NOMO-1 treated with dmso at 0.1 percent for 144 hours (cell line): ENCODE data around the gene ZDHHC8.

Experiments
- DNase-seq: peaks from one replicate; lab custom pipeline; 2025; ENCODE audit not compliant: unreplicated experiment; lab: John Stamatoyannopoulos, UW

ZDHHC8 gene

DNA sequence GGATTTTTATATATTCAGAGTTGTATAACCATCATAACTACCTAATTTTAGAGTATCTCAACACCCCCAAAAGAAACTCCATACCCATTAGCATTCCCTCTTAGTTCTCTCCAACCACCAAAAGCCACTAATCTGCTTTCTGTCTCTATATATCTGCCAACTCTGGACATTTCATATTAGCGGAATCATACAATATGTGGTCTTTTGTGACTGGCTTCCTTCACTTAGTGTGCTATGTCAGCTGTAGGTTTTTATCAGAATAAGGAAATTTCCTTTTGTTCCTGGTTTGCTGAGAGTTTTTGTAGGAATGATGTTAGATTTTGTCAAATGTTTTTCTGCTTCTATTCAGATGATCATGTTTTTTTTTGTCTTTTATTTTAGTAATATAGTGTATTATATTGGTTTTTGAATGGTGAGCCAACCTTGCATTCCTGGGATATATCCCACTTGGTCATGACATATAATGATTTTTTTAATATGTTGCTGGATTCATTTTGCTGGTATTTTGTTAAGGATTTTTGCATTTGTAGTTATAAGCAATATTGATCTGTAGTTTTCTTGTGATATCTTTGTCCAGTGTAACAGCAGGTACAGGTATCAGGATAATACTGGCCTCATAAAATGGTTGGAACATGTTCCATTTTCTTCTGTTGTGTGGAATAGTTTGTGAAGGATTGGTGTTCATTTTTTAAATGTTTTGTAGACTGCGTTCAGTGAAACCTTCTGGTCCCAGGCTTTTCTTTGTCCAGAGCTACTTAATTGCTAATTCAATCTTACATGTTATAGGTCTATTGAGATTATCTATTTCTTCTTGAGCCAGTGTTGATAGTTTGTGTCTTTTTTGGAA is 34.8 kb upstream of the ZDHHC8 start:
- DNase-seq, result no peak

DNA sequence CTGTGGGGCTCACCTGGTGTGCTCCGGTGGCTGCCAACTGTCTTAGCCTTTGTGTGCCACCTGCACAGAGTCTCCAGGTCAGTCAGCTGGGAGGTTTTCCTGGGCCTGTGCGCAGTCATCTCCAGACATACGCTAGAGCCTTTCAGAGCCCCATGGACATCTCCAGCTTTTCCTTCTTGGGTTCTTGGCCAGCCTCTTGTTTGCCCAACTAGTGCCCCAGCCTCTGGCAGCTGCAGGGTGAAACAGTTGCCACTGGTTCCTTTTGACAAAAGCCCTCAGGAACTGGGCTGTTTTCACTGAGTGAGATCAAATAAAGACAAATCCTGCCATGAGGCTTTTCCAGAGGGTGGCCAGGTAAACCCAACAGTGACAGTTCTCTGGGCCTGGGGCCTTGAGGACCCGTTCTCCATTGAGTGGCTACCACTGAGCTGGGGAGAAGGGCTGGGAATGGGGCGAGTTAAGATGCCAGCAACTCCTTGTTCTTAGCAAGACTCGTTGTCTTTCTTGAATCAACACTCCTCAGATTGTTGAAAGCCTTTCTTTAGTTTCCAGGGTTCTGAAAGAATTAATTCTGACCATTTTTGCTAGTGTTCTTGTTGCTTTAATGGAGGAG is 32.4 kb upstream of the ZDHHC8 start:
- no peak for DNase-seq

DNA sequence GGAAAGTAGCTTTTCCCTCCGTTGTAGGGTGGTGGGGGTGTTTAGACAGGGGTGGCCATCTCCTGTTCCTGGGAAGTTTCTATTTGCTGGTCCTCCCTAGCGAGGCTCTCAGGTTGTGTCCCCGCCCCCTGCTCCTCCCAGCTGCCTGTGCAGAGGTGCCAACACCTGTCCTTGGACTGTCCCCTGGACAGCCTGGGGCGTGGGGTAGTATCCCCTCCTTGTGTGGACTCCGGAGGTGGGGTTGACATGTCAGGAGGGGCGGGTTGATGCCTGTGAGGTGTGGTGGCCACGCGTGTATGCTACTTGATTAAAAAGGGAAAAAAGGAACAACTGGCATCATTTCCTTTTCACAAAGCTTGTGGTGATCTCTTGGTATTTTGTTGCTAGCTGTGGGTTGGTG is 30.0 kb upstream of the ZDHHC8 start:
- DNase-seq, result no peak

DNA sequence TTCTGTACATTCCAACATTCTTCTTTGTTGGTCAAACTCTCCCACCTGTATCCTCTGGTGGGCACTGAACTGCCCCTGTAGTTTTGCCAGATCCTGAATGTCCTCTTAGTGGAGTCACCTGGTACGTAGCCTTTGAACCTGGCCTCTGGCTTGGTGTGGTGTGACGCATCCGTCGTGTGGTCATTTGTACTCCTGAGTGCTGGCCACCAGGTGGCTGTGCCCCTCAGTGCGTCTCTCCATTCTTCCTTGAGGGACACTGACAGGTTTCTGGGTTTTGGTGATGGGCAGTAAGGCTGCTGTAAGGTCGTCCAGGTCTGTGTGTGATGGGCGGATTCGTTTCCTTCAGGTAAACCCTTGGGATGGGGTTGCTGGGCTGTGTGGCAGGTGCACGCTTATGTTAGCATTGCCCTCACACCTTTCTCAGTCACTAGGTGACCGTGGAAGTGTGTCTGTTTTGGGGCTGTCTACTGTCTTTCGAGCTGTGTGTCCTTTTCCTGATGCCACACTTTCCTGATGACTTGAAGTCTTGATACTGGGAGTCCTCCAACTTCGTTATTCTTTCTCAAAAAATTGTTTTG is 29.3 kb upstream of the ZDHHC8 start:
- DNase-seq, result no peak

DNA sequence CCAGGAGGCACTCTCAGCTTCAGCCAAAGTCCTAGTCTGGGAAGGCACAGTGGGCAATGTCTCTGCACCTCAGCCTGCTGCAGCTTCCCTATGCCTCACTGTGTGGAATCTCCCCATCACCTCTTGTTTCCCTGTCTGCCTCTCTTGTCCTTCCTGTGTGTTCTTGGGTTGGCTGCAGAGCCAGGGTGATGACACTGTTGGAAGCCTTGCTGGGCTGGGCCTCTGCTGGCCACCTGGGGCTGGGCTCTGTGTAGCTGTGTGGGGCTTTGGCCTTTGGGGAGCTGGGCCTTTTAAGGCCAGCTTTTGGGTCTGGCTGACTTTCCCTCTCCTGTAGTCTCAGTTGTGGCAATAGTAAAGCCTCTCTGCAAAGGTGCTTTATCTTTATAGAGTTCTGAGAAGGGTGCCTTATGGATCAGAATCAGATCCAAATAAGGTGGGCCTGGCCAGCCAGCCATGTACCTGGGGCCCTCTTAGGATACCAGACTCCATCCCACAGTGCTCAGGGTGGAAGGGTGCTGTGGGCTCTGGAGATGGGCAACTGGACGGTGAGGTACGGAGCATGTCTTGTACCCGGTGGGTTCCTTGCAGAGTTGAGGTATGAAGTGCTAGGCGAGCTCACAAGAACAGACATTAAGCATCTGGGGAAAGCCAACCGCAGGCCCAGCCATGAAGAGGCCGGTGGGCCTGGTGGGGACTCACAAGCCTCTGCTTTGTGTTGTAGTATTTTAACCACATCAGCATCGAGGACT is 26.0 kb upstream of the ZDHHC8 start:
- no peak for DNase-seq

DNA sequence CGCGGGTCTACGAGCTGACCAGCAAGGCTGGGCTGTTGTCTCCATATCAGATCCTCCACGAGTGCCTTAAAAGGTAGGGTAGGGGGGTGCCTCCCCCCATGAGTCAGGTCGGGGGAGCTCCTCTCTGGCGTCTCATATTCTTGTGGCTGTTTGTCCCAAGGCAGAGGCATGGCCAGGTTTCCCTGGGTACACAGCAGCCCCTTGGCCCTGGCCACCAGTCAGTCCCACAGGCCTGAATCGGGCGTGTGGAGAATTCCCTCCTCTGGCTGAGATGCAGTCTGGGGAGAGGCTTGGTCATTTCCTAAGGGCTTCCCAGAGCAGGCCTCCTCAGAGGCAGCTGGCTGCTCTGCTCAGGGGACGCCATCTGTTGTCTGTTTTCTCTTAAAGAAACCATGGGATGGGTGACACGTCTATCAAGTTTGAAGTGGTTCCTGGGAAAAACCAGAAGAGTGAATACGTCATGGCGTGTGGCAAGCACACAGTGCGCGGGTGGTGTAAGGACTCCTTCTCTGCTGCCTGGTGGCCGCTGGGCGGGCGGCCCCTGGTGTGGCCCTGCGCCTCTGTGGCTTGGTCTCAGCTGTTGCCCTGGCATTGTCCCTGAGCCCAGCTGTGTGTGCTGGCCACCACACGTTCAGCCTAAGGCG is 25.3 kb upstream of the ZDHHC8 start:
- DNase-seq, result no peak

DNA sequence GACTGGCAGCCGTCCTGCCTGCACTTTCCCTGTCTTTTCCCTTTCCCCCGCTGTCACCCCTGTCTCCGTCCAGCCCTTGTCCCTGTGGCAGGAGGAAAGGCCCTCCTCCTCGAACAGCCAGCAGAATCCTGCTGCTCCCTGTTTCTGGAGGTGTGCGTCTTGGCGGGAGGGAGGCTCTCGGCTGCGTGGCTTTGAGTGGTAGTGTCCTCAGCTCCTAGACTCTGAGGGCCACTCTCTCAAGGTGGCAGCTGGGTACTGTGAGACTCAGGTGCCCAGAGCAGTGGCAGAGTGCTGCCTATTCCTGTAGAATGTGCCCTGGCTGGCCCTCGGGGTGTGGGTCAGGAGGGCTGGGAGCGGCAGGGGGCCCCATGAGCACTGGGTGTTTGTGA is 24.8 kb upstream of the ZDHHC8 start:
- no peak for DNase-seq

DNA sequence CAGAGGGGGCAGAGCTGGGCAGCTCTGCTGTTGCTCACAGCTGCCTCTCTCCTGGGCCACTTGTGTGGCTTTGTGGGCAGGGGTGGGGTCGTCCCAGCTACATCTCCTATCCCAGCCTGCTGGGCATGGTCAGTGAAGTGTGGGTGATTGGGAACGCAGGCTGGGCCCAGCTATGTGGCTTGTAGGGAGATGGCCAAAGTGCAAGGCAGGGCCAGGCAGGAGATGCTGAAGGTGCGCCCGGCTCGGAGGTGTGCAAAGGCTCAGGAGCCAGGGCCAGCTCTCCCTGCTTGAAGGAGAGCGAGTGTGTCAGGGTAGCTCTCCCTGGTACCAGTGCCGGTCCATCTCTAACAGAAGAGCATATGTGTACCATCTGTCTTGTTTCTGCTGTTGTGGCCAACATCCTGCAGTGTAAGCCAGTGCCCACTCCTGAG is 24.1 kb upstream of the ZDHHC8 start:
- DNase-seq, result no peak

DNA sequence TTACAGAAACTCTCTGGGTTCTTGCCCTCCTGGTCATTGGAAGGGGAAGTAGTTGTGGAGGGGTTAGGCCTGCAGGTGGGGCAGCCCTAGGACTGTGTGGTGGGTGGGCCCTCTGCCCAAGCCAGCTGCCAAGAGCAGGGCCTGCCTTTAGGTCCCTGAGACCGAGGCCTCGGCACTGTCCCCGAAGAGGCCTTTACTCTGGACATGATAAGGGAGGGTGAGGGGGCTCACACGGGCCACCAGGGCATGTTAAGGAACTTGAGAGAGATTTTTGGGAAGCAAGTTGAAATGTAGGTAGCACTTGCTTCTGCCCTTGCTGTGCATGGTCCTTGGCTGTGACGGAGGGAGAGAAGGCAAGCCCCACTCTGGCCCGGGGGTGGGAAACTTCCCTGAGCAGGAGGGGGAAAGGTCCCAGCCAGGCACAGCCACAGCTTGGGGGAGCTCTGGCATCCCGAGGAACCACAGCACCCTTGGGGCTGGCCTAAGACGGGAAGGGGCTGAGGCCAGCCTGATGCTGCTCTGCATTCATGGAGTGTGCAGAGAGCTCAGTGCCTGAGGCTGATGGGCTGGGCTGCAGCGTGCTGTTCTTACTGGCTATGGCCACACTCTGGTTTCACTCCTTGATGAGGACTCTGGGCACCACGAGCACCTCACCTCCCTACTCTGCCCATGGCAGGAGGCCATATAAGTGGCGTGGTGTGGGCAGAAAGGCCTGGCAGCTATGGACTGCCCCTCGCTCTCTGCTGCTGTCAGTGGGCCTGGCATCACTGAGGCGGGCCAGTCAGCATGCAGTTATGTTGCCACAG is 23.4 kb upstream of the ZDHHC8 start:
- no peak for DNase-seq

DNA sequence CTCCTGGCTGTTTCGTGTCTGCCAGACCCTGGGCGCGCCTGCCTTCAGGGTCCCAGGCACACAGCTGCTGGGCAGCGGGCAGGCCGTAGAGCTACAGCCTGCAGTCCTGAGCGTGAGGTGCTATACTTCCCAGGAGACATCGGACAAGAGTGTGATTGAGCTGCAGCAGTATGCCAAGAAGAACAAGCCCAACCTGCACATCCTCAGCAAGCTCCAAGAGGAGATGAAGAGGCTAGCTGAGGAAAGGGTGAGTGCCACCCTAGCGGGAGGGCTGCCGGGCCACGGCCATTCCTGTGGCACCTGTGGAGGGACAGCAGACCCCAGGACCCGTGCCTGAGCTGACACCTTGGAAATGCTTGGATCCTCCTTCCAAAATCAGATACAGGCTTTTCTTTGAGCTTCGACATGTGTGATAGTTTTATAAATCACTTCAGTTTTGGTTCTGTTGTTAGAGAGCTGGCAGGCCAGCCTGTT is 22.8 kb upstream of the ZDHHC8 start:
- no peak for DNase-seq

DNA sequence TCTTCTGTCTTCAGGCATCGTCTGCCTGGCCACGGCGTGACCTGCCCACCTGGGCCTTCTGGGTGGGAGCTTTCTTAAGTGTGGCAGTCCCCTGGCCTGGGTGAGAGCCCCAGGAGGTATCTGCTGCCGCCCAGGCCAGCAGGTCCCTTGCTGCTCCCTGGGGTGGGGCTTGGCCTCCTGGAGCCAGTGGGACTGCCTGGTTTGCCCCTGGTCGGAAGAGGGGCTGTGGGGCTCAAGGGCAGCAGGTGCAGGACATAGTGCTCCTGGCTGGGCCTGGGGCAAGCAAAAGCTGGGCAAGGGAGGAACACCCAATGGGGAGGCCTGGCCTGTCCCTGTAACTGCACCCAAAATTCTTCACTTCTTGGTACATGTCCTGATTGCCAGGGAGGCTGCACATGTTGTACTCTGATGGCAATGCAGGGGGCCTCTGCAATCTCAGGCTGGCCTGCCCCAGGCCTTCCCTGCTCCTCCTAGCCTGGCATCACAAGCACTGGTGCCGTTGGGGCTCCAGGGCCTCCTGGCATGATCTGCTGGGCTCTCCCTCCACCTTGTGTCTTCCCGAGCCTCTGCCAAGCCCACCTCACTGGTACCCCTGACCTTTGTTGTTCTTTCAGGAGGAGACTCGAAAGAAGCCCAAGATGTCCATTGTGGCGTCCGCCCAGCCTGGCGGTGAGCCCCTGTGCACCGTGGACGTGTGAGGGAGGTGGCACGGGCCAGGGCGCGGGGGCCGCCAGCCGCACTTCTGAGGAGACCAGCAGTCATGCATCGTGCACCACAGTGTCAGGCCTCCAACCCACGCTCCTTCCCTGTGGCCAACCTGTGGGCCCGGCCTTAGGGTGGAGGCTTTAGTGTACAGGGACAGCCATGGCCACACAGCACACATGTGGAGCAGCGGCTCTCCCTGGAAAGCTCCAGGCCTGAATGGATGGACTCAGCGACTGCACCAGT is 21.9 kb upstream of the ZDHHC8 start:
- DNase-seq, result no peak

DNA sequence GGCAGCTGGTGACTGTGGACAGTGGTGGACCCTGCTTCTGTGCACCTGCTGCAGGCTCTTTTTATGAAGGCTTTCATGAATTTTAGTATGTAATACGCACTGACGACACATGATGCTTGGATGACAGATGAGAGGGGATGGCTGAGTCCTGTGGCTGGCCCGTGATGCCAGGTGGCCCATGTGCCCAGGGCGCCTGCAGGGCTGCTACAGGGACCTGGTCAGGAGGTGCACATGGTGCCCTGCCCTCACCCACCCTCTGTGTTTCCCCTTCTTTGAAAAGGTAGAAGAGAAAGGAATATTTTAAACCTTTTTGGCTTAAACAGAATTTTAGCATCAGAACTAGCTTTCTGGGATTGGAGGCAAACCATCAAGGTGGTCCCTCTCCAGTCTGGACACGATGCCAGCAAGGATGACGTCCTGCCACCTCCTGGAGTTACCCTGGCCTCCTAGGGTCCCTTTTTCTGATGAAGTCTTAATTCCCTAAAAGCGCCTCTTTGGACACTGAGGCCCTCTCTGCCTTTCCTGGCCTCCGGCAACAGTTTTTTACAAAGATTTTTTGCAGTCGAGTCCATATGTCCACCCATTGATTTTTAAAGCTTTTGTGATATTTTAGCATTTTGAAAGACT is 21.1 kb upstream of the ZDHHC8 start:
- DNase-seq, result no peak

DNA sequence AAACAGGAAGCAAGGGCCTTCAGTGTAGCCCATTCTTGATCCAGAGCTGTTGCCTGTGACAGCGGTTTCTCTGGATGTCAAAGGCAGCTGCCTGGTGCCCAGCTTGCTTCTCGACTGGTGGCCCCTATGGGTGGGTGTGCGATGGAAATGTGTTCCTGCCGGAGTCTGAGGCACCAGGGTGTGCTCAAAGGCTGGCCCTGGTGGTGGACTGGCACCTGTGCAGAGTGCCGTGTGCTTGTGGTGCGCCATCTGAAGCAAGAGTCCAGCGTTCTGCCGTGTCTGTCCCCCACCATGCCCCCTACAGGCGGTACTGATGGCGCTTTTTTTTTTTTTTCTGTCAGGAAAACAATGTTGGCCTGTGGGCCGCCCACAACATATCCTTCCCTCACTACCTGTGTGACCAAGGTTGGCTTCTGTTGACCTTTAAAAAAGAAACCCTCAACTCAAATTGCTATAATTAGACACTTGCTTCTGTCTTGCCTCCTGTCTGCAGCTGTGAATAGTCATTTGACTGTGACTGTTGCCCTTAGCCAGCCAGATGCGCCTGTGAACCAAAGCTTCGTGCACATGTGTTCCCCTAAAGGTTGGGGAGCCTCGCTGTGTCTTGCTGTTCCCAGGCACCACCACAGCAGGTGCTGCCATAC is 20.4 kb upstream of the ZDHHC8 start:
- peak; percentile 30 for DNase-seq

DNA sequence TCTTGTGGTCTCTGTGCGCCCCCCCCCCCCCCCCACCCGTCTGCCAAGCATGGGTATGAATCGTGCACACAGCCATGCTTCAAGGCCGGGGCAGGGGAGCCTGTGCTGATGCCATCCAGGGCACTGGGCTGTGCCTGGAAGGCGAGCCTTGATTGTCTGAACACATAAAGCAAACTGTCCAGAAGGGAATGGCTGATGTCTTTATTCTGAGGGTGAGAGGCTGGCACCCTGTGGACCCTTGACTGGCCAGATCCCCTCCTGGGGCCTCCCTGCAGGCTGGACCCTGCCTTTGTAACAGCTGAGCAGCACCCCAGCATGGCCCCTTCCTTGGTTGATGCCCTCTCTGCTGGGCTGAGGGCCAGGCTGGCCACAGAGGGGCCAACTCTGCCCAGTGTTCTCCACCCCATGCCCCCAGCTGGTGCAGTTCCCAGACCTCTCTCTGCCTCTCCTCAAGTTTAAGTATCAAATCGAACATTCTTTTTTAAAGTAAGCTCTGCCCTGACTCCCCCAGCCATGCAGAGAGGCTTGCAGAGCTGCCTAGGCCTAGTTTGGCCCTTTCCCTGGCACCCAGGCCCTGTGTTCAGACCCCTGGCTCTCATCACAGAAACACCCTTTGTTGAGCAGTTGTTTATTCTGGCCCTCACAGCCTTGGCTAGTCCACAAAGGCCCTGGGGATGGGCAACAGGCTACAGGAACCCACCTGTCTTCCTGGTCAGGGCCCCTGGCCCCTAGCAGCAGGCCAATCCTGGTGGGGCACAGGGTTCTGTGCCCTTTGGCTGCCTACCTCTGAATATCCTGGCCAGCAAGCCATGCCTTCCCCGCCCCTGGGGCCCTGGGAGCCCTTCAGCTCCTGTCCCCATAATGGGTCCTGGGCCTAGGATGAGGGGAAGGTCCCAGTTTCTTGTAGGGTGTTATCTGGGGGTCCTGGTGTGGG is 19.6 kb upstream of the ZDHHC8 start:
- DNase-seq, result no peak

DNA sequence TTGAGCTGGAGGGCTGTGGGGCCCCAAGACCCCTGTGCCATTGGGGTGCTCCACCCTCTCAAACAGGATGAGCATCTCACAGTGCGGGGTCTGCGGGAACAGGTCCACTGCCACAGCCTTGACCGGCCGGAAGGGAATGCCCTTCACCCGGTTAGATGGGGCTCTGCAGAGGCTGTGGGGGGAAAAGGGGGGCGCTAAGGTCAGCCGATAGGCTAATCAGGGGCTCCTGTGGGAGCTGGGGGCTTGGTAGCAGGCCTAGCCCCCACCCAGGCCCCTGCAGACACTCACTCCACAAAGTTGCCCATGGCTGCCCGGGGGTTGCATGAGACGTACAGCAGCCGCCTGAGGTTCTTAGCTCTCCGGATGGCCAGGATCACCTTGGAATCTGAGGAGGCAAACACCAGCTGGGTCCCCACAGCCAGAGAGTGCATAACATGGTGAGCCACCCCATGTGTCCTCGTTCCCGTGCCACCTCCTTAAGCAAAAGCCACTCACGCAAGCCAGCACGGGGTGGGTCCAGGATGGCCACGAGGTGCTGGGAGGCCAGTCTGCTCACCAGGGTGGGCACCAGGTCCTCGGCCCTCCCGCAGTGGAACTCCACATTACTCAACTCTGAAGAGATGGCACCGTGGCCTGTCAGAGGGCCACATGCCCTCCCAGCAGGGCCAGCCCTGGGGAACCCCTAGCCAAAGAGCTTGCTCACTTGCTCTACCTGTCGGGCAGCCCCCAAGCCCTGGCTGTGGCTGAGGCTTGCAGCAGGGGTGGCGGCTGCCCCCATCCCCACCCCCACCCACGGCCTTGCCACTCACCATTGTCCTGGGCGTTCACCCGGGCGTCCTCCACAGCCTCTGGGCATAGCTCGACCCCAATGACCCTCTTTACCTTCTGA is 18.7 kb upstream of the ZDHHC8 start:
- DNase-seq, result no peak
